Activated CD4-positive, alpha-beta T cell treated with anti-CD3 and anti-CD28 coated beads, Interleukin-2, amount 10 ng/mL, durations not matched to agents 24 days and 14 days (primary cell): ENCODE measurements around the gene LDLRAD3. TPM values are rescaled to one million over a fixed set of nuclear protein-coding genes. Genes with fewer than 3 reads are reported as not detected.

Experiments used
- DNase-seq: peaks from one replicate; pipeline ENCODE4 v3.0.0; 2022
- H3K27ac Mint-ChIP-seq: one replicate; pipeline ENCODE4 v1.8.0; 2022; ENCODE audit warnings: mild to moderate bottlenecking, mixed read lengths
- H3K27me3 Mint-ChIP-seq: one replicate; pipeline ENCODE4 v1.8.0; 2022; ENCODE audit warnings: mixed read lengths
- H3K36me3 Mint-ChIP-seq: one replicate; pipeline ENCODE4 v1.8.0; 2022; ENCODE audit warnings: low read depth, mild to moderate bottlenecking, mixed read lengths
- H3K4me1 Mint-ChIP-seq: one replicate; pipeline ENCODE4 v1.8.0; 2021; ENCODE audit warnings: mixed read lengths
- H3K4me3 Mint-ChIP-seq: one replicate; pipeline ENCODE4 v1.8.0; 2022; ENCODE audit warnings: mild to moderate bottlenecking, moderate library complexity, mixed read lengths
- H3K9me3 Mint-ChIP-seq: one replicate; pipeline ENCODE4 v1.8.0; 2021; ENCODE audit warnings: mixed read lengths
- intact Hi-C: fragments of 100-400 bp; cut with micrococcal nuclease; formaldehyde crosslinking; loops from one replicate; pipeline ENCODE4 v1.15.1; 2023
- total RNA-seq: library from RNA; stranded (reverse); gene quantifications from 2 replicates; pipeline ENCODE4 v1.2.3, GENCODE V29; 2022

Gene LDLRAD3
- total RNA-seq, 1 donor from 2014 or later: 0.54 TPM

- no peaks in the 10 kb centered on the region for H3K36me3 Mint-ChIP-seq
- H3K27me3 Mint-ChIP-seq: no peaks in the 10 kb centered on the region
- no peaks in the 10 kb centered on the region for H3K4me1 Mint-ChIP-seq
Measured at GRCh38 chr11:36014898-36015665, 71.2 kb downstream of the LDLRAD3 start.

GRCh38 chr11:36015799-36016198 lies 71.9 kb downstream of the LDLRAD3 start:
- Mint-ChIP-seq H3K4me1 (no peaks in the 10 kb centered on the region), H3K9me3 (no peaks in the 10 kb centered on the region), H3K36me3 (no peaks in the 10 kb centered on the region), H3K27ac (no peak overlapping the region), H3K27me3 (no peaks in the 10 kb centered on the region), H3K4me3 (no peak overlapping the region)
- intact Hi-C loops: no loop called here
- no peak for DNase-seq

More at GRCh38 chr11:36014898-36015665, 71.2 kb downstream of the LDLRAD3 start:
- Mint-ChIP-seq H3K4me3 (no peak overlapping the region), H3K27ac (no peak overlapping the region), H3K9me3 (no peaks in the 10 kb centered on the region)
- intact Hi-C loops: no loop called here
- no peak for DNase-seq

GRCh38 chr11:36016263-36016662 lies 72.4 kb downstream of the LDLRAD3 start:
- no peak overlapping the region for H3K4me3 Mint-ChIP-seq
- no peak for DNase-seq

GRCh38 chr11:36016709-36017108 lies 72.8 kb downstream of the LDLRAD3 start:
- Mint-ChIP-seq H3K4me3 (no peak overlapping the region), H3K27ac (no peak overlapping the region), H3K36me3 (no peaks in the 10 kb centered on the region), H3K4me1 (no peaks in the 10 kb centered on the region), H3K27me3 (no peaks in the 10 kb centered on the region), H3K9me3 (no peaks in the 10 kb centered on the region)
- no peak for DNase-seq
- intact Hi-C loops: no loop called here

More at GRCh38 chr11:36016263-36016662, 72.4 kb downstream of the LDLRAD3 start:
- Mint-ChIP-seq H3K4me1 (no peaks in the 10 kb centered on the region), H3K36me3 (no peaks in the 10 kb centered on the region), H3K27ac (no peak overlapping the region), H3K27me3 (no peaks in the 10 kb centered on the region), H3K9me3 (no peaks in the 10 kb centered on the region)
- intact Hi-C loops: no loop called here

- intact Hi-C loops: no loop called here
- DNase-seq: no peak
- H3K27me3 Mint-ChIP-seq: no peaks in the 10 kb centered on the region
- no peaks in the 10 kb centered on the region for H3K9me3 Mint-ChIP-seq
- no peaks in the 10 kb centered on the region for H3K36me3 Mint-ChIP-seq
- no peaks in the 10 kb centered on the region for H3K4me1 Mint-ChIP-seq
- H3K4me3 Mint-ChIP-seq: no peak overlapping the region
- H3K27ac Mint-ChIP-seq: no peak overlapping the region
Measured at GRCh38 chr11:36019005-36019596, 75.2 kb downstream of the LDLRAD3 start.

GRCh38 chr11:36019722-36020121 lies 75.9 kb downstream of the LDLRAD3 start:
- Mint-ChIP-seq H3K4me3 (no peak overlapping the region), H3K9me3 (no peaks in the 10 kb centered on the region), H3K27ac (no peak overlapping the region), H3K4me1 (no peaks in the 10 kb centered on the region), H3K27me3 (no peaks in the 10 kb centered on the region), H3K36me3 (no peaks in the 10 kb centered on the region)
- intact Hi-C loops: no loop called here
- no peak for DNase-seq

- Mint-ChIP-seq H3K36me3 (no peaks in the 10 kb centered on the region), H3K27me3 (no peaks in the 10 kb centered on the region), H3K4me3 (no peak overlapping the region), H3K9me3 (no peaks in the 10 kb centered on the region), H3K4me1 (no peaks in the 10 kb centered on the region), H3K27ac (no peak overlapping the region)
- intact Hi-C loops: no loop called here
- no peak for DNase-seq
Measured at GRCh38 chr11:36022882-36023281, 79.0 kb downstream of the LDLRAD3 start.

GRCh38 chr11:36023922-36024321 lies 80.1 kb downstream of the LDLRAD3 start:
- no peaks in the 10 kb centered on the region for H3K36me3 Mint-ChIP-seq
- H3K27me3 Mint-ChIP-seq: no peaks in the 10 kb centered on the region
- H3K4me3 Mint-ChIP-seq: no peak overlapping the region
- no peaks in the 10 kb centered on the region for H3K4me1 Mint-ChIP-seq
- H3K27ac Mint-ChIP-seq: no peak overlapping the region
- H3K9me3 Mint-ChIP-seq: no peaks in the 10 kb centered on the region
- DNase-seq: no peak
- intact Hi-C loops: no loop called here

- no peaks in the 10 kb centered on the region for H3K27me3 Mint-ChIP-seq
- H3K27ac Mint-ChIP-seq: no peak overlapping the region
- no peak overlapping the region for H3K4me3 Mint-ChIP-seq
- H3K36me3 Mint-ChIP-seq: no peaks in the 10 kb centered on the region
- no peaks in the 10 kb centered on the region for H3K4me1 Mint-ChIP-seq
- H3K9me3 Mint-ChIP-seq: no peaks in the 10 kb centered on the region
- intact Hi-C loops: no loop called here
- no peak for DNase-seq
Measured at GRCh38 chr11:36024716-36025115, 80.9 kb downstream of the LDLRAD3 start.

GRCh38 chr11:36026315-36026968 lies 82.6 kb downstream of the LDLRAD3 start:
- no peak for DNase-seq
- H3K9me3 Mint-ChIP-seq: no peaks in the 10 kb centered on the region
- intact Hi-C loops: no loop called here
- H3K4me1 Mint-ChIP-seq: no peaks in the 10 kb centered on the region
- H3K4me3 Mint-ChIP-seq: no peak overlapping the region
- no peaks in the 10 kb centered on the region for H3K27me3 Mint-ChIP-seq
- H3K36me3 Mint-ChIP-seq: no peaks in the 10 kb centered on the region
- H3K27ac Mint-ChIP-seq: no peak overlapping the region

GRCh38 chr11:36027731-36028130 lies 83.9 kb downstream of the LDLRAD3 start:
- intact Hi-C loops: no loop called here
- H3K27me3 Mint-ChIP-seq: no peaks in the 10 kb centered on the region
- no peak for DNase-seq
- H3K9me3 Mint-ChIP-seq: no peaks in the 10 kb centered on the region
- no peak overlapping the region for H3K27ac Mint-ChIP-seq
- no peak overlapping the region for H3K4me3 Mint-ChIP-seq
- H3K4me1 Mint-ChIP-seq: no peaks in the 10 kb centered on the region
- H3K36me3 Mint-ChIP-seq: no peaks in the 10 kb centered on the region

- no peak overlapping the region for H3K4me3 Mint-ChIP-seq
- no peaks in the 10 kb centered on the region for H3K36me3 Mint-ChIP-seq
- intact Hi-C loops: no loop called here
- H3K27me3 Mint-ChIP-seq: no peaks in the 10 kb centered on the region
- H3K9me3 Mint-ChIP-seq: no peaks in the 10 kb centered on the region
- DNase-seq: no peak
- no peak overlapping the region for H3K27ac Mint-ChIP-seq
- no peaks in the 10 kb centered on the region for H3K4me1 Mint-ChIP-seq
Measured at GRCh38 chr11:36029616-36030015, 85.8 kb downstream of the LDLRAD3 start.

- Mint-ChIP-seq H3K27ac (no peak overlapping the region), H3K9me3 (no peaks in the 10 kb centered on the region), H3K4me1 (no peaks in the 10 kb centered on the region), H3K27me3 (no peaks in the 10 kb centered on the region), H3K4me3 (no peak overlapping the region), H3K36me3 (no peaks in the 10 kb centered on the region)
- DNase-seq: no peak
- intact Hi-C loops: no loop called here
Measured at GRCh38 chr11:36030731-36031281, 86.9 kb downstream of the LDLRAD3 start.

GRCh38 chr11:36033082-36033751 lies 89.4 kb downstream of the LDLRAD3 start:
- Mint-ChIP-seq H3K36me3 (no peaks in the 10 kb centered on the region), H3K4me3 (no peak overlapping the region), H3K27ac (no peak overlapping the region), H3K4me1 (no peaks in the 10 kb centered on the region), H3K27me3 (no peaks in the 10 kb centered on the region), H3K9me3 (no peaks in the 10 kb centered on the region)
- DNase-seq: no peak
- intact Hi-C loops: no loop called here
